ENCODE measurements around the gene ACTRT3. TPM values are rescaled to one million over a fixed set of nuclear protein-coding genes. Genes with fewer than 3 reads are reported as not detected.

ACTRT3 gene
- total RNA-seq, 3 donors from 2014 or later: 1.5 to 4.6 (median 3.3) TPM

GRCh38 chr3:169759256-169759655 lies 10.1 kb downstream of the ACTRT3 start:
- H3K27me3 ChIP-seq: no peaks in the 10 kb centered on the region
- H3K4me3 ChIP-seq: no peak overlapping the region
- TF ChIP-seq POLR2A (IDR thresholded peaks at IDR 0.05): no peak
- TF ChIP-seq POLR2AphosphoS5 (IDR thresholded peaks at IDR 0.05): no peak
- TF ChIP-seq CTCF (IDR thresholded peaks at IDR 0.05): no peak
- DNase-seq (ENCODE audit: low spot score in 2 of 2): no peak
- H3K27ac ChIP-seq: no peak overlapping the region
- intact Hi-C loops (cut with DNase I; ENCODE audit: low total_unique reads): no loop called here
- no peaks in the 10 kb centered on the region for H3K4me1 ChIP-seq
- H3K36me3 ChIP-seq: no peaks in the 10 kb centered on the region
- no peaks in the 10 kb centered on the region for H3K9me3 ChIP-seq

- TF ChIP-seq POLR2AphosphoS5 (IDR thresholded peaks at IDR 0.05) (no peak), CTCF (IDR thresholded peaks at IDR 0.05) (no peak), POLR2A (IDR thresholded peaks at IDR 0.05) (no peak)
- H3K9me3 ChIP-seq: no peaks in the 10 kb centered on the region
- intact Hi-C loops (cut with DNase I; ENCODE audit: low total_unique reads): no loop called here
- no peaks in the 10 kb centered on the region for H3K36me3 ChIP-seq
- no peaks in the 10 kb centered on the region for H3K27me3 ChIP-seq
- H3K27ac ChIP-seq: no peak overlapping the region
- no peaks in the 10 kb centered on the region for H3K4me1 ChIP-seq
- no peak overlapping the region for H3K4me3 ChIP-seq
- DNase-seq (ENCODE audit: low spot score in 2 of 2): no peak
Observed at GRCh38 chr3:169758359-169758994, 10.9 kb downstream of the ACTRT3 start.

GRCh38 chr3:169755488-169755887 lies 13.9 kb downstream of the ACTRT3 start:
- DNase-seq (ENCODE audit: low spot score in 2 of 2): no peak
- Histone ChIP-seq H3K27ac (no peak overlapping the region), H3K27me3 (no peaks in the 10 kb centered on the region), H3K9me3 (no peaks in the 10 kb centered on the region), H3K4me1 (no peaks in the 10 kb centered on the region), H3K4me3 (no peak overlapping the region), H3K36me3 (no peaks in the 10 kb centered on the region)
- TF ChIP-seq POLR2AphosphoS5 (IDR thresholded peaks at IDR 0.05) (no peak), POLR2A (IDR thresholded peaks at IDR 0.05) (no peak), CTCF (IDR thresholded peaks at IDR 0.05) (no peak)
- intact Hi-C loops (cut with DNase I; ENCODE audit: low total_unique reads): no loop called here

GRCh38 chr3:169754711-169755110 lies 14.7 kb downstream of the ACTRT3 start:
- DNase-seq (ENCODE audit: low spot score in 2 of 2): no peak

More at GRCh38 chr3:169754711-169755110, 14.7 kb downstream of the ACTRT3 start:
- Histone ChIP-seq H3K4me1 (no peaks in the 10 kb centered on the region), H3K27me3 (no peaks in the 10 kb centered on the region), H3K27ac (no peak overlapping the region), H3K4me3 (no peak overlapping the region), H3K9me3 (no peaks in the 10 kb centered on the region), H3K36me3 (no peaks in the 10 kb centered on the region)
- intact Hi-C loops (cut with DNase I; ENCODE audit: low total_unique reads): no loop called here
- TF ChIP-seq CTCF (IDR thresholded peaks at IDR 0.05) (no peak), POLR2A (IDR thresholded peaks at IDR 0.05) (no peak), POLR2AphosphoS5 (IDR thresholded peaks at IDR 0.05) (no peak)
